Ovary (tissue), 3 donors: ENCODE data around the gene BBS12.

Source experiments
- POLR2A ChIP-seq: fragments of 450-650 bp; IDR thresholded peaks from one replicate; pipeline ENCODE4 v1.6.1; 2017; ENCODE audit warnings: antibody characterized with exemption, mild to moderate bottlenecking, moderate library complexity
- TF ChIP-seq, protein P1 (sequence below), 3 donors: fragments of 450-650 bp in 2 of 3; fragments of 200-600 bp in 1 of 3; IDR thresholded peaks; one replicate each; pipeline versions ENCODE4 v1.5.1 to v1.8.0; 2016 to 2022; ENCODE audit warnings: antibody characterized with exemption in 3 of 3, mild to moderate bottlenecking in 1 of 3
- donor health status: DM: no; HTN: no; CAD: no.

DNA sequence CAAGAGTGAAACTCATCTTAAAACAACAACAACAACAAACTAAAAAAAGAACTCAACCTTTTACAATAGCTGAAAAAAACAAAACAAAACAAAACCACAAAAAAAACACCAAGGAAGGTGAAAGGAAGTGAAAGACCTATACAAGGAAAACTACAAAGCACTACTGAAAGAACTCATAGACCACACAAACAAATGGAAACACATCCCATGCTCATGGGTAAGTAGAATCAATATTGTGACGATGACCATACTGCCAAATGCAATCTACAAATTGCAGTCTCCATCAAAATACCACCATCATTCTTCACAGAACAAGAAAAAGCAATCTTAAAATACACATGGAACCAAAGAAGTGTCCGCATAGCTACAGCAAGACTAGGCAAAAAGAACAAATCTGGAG, 52.6 kb downstream of the BBS12 start:
- TF ChIP-seq, protein P1, sequence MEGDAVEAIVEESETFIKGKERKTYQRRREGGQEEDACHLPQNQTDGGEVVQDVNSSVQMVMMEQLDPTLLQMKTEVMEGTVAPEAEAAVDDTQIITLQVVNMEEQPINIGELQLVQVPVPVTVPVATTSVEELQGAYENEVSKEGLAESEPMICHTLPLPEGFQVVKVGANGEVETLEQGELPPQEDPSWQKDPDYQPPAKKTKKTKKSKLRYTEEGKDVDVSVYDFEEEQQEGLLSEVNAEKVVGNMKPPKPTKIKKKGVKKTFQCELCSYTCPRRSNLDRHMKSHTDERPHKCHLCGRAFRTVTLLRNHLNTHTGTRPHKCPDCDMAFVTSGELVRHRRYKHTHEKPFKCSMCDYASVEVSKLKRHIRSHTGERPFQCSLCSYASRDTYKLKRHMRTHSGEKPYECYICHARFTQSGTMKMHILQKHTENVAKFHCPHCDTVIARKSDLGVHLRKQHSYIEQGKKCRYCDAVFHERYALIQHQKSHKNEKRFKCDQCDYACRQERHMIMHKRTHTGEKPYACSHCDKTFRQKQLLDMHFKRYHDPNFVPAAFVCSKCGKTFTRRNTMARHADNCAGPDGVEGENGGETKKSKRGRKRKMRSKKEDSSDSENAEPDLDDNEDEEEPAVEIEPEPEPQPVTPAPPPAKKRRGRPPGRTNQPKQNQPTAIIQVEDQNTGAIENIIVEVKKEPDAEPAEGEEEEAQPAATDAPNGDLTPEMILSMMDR (IDR thresholded peaks at IDR 0.05), result no peak
- no peak for TF ChIP-seq POLR2A
